HEK293 (cell line): ENCODE data around the gene SULT1C3.

Experiments used
- CTCF ChIA-PET: fragments of 350-600 bp; formaldehyde crosslinking; extraction: SDS; loops from one replicate; lab custom pipeline; 2021; ENCODE audit warnings: antibody characterized with exemption; lab: Yijun Ruan, JAX
- POLR2A ChIA-PET: fragments of 300-600 bp; formaldehyde crosslinking; extraction: SDS; loops from one replicate; lab custom pipeline; 2020; ENCODE audit warnings: antibody characterized with exemption, inconsistent platforms; lab: Yijun Ruan, JAX
- H3K27ac ChIP-seq: fragments of 200-500 bp; sonication (Bioruptor generic); 2 replicates; pipeline ENCODE4 v1.5.1; 2014; ENCODE audit warnings: low read depth, low read length, control low read depth, inconsistent platforms; ENCODE audit errors: extremely low read depth
- H3K36me3 ChIP-seq, 2 experiments: fragments of 200-500 bp in 1 of 2; sonication (Bioruptor generic) in 1 of 2; 1 replicate in 1 of 2; 2 replicates in 1 of 2; pipeline ENCODE4 v1.5.1; 2014 to 2017; ENCODE audit warnings: inconsistent platforms in 2 of 2, low read length in 2 of 2; ENCODE audit not compliant: control insufficient read depth in 2 of 2, insufficient read depth in 1 of 2
- H3K4me1 ChIP-seq: fragments of 200-500 bp; sonication (Bioruptor generic); 2 replicates; pipeline ENCODE4 v1.5.1; 2014; ENCODE audit warnings: mild to moderate bottlenecking, low read length, inconsistent platforms; ENCODE audit not compliant: control insufficient read depth, insufficient read depth
- H3K4me3 ChIP-seq: 2 replicates; pipeline ENCODE4 v1.5.1; 2011; ENCODE audit warnings: low read depth, mild to moderate bottlenecking, control low read depth, low read length, moderate library complexity
- H3K9me3 ChIP-seq: fragments of 200-500 bp; sonication (Bioruptor generic); 2 replicates; pipeline ENCODE4 v1.5.1; 2014; ENCODE audit warnings: low read depth, low read length, inconsistent platforms; ENCODE audit not compliant: control insufficient read depth, insufficient read depth
- GFI1B ChIP-seq: fragments of 450-650 bp; formaldehyde crosslinking; IDR thresholded peaks from 2 replicates; pipeline ENCODE4 v1.5.1; 2016; ENCODE audit warnings: missing biosample characterization, missing genetic modification characterization
- GLIS2 ChIP-seq: fragments of 450-650 bp; formaldehyde crosslinking; IDR thresholded peaks from 2 replicates; pipeline ENCODE4 v1.5.1; 2016; ENCODE audit warnings: missing biosample characterization, missing genetic modification characterization
- MZF1 ChIP-seq: fragments of 450-650 bp; formaldehyde crosslinking; IDR thresholded peaks from 2 replicates; pipeline ENCODE4 v1.5.1; 2017; ENCODE audit warnings: missing biosample characterization, missing genetic modification characterization, borderline replicate concordance
- OVOL3 ChIP-seq: fragments of 450-650 bp; formaldehyde crosslinking; IDR thresholded peaks from 2 replicates; pipeline ENCODE4 v1.5.1; 2016; ENCODE audit warnings: missing biosample characterization, missing genetic modification characterization
- PRDM1 ChIP-seq: fragments of 450-650 bp; formaldehyde crosslinking; IDR thresholded peaks from 2 replicates; pipeline ENCODE4; 2016; ENCODE audit warnings: missing biosample characterization, missing genetic modification characterization
- REST ChIP-seq: fragments of 450-650 bp; formaldehyde crosslinking; IDR thresholded peaks from 2 replicates; pipeline ENCODE4 v1.5.1; 2016; ENCODE audit warnings: missing biosample characterization, missing genetic modification characterization
- ZBTB7A ChIP-seq: fragments of 450-650 bp; formaldehyde crosslinking; IDR thresholded peaks from 2 replicates; pipeline ENCODE4 v1.5.1; 2016; ENCODE audit warnings: low read depth, missing biosample characterization, missing genetic modification characterization
- ZNF148 ChIP-seq: fragments of 450-650 bp; formaldehyde crosslinking; IDR thresholded peaks from 2 replicates; pipeline ENCODE4 v1.5.0; 2017; ENCODE audit warnings: missing biosample characterization, missing genetic modification characterization, borderline replicate concordance
- ZNF175 ChIP-seq: fragments of 450-650 bp; formaldehyde crosslinking; IDR thresholded peaks from 2 replicates; pipeline ENCODE4 v1.5.1; 2016; ENCODE audit warnings: missing biosample characterization, missing genetic modification characterization
- ZNF184 ChIP-seq: fragments of 450-650 bp; IDR thresholded peaks from 2 replicates; pipeline ENCODE4 v1.5.1; 2018; ENCODE audit warnings: missing biosample characterization, mild to moderate bottlenecking, missing genetic modification characterization
- ZNF202 ChIP-seq: fragments of 450-650 bp; formaldehyde crosslinking; IDR thresholded peaks from 2 replicates; pipeline ENCODE4 v1.5.1; 2016; ENCODE audit warnings: missing biosample characterization, missing genetic modification characterization, borderline replicate concordance
- ZNF214 ChIP-seq: fragments of 450-650 bp; formaldehyde crosslinking; IDR thresholded peaks from 2 replicates; pipeline ENCODE4 v1.5.1; 2017; ENCODE audit warnings: missing biosample characterization, mild to moderate bottlenecking, missing genetic modification characterization, borderline replicate concordance
- ZNF23 ChIP-seq: fragments of 450-650 bp; formaldehyde crosslinking; IDR thresholded peaks from 2 replicates; pipeline ENCODE4 v1.5.1; 2016; ENCODE audit warnings: missing biosample characterization, missing genetic modification characterization, borderline replicate concordance
- ZNF239 ChIP-seq: fragments of 450-650 bp; formaldehyde crosslinking; IDR thresholded peaks from 2 replicates; pipeline ENCODE4 v1.5.1; 2016; ENCODE audit warnings: missing biosample characterization, missing genetic modification characterization
- ZNF24 ChIP-seq: fragments of 450-650 bp; formaldehyde crosslinking; IDR thresholded peaks from 2 replicates; pipeline ENCODE4 v1.5.1; 2016; ENCODE audit warnings: missing biosample characterization, missing genetic modification characterization
- ZNF354C ChIP-seq: fragments of 450-650 bp; formaldehyde crosslinking; IDR thresholded peaks from 2 replicates; pipeline ENCODE4 v1.5.1; 2016; ENCODE audit warnings: missing biosample characterization, missing genetic modification characterization, low read depth, borderline replicate concordance
- ZNF473 ChIP-seq: fragments of 450-650 bp; formaldehyde crosslinking; IDR thresholded peaks from 2 replicates; pipeline ENCODE4 v1.5.1; 2017; ENCODE audit warnings: missing biosample characterization, missing genetic modification characterization
- ZNF513 ChIP-seq: fragments of 450-650 bp; IDR thresholded peaks from 2 replicates; pipeline ENCODE4 v1.5.1; 2018; ENCODE audit warnings: missing biosample characterization, missing genetic modification characterization
- ZNF549 ChIP-seq: fragments of 450-650 bp; IDR thresholded peaks from 2 replicates; pipeline ENCODE4 v1.5.1; 2018; ENCODE audit warnings: missing biosample characterization, missing genetic modification characterization, mild to moderate bottlenecking, inconsistent platforms, moderate library complexity
- ZNF623 ChIP-seq: fragments of 450-650 bp; formaldehyde crosslinking; IDR thresholded peaks from 2 replicates; pipeline ENCODE4 v1.5.1; 2016; ENCODE audit warnings: missing biosample characterization, missing genetic modification characterization
- ZSCAN5A ChIP-seq: fragments of 450-650 bp; formaldehyde crosslinking; IDR thresholded peaks from 2 replicates; pipeline ENCODE4 v1.5.1; 2016; ENCODE audit warnings: missing biosample characterization, missing genetic modification characterization

SULT1C3 gene

GRCh38 chr2:108253106-108253505 is 13.3 kb downstream of the SULT1C3 start:
- TF ChIP-seq ZNF24 (tag by site-specific recombination) = no peak
- TF ChIP-seq, all 188 proteins: peak for 0
- no peaks in the 10 kb centered on the region for H3K9me3 ChIP-seq
- no peak overlapping the region for H3K27ac ChIP-seq
- no peak overlapping the region for H3K4me3 ChIP-seq
- CTCF ChIA-PET = no interaction called here
- POLR2A ChIA-PET = no interaction called here
- H3K36me3 ChIP-seq = no peaks in the 10 kb centered on the region
- no peaks in the 10 kb centered on the region for H3K4me1 ChIP-seq

- no peaks in the 10 kb centered on the region for H3K36me3 ChIP-seq
- ChIA-PET CTCF (no interaction called here), POLR2A (no interaction called here)
- TF ChIP-seq ZNF473 (tag by site-specific recombination) (no peak), REST (tag by site-specific recombination) (no peak), ZNF23 (tag by site-specific recombination) (no peak), GLIS2 (no peak), MZF1 (tag by site-specific recombination) (no peak), GFI1B (no peak), ZNF184 (tag by site-specific recombination) (no peak), ZNF214 (tag by site-specific recombination) (no peak), ZNF202 (no peak), ZNF354C (tag by site-specific recombination) (no peak), ZNF148 (tag by site-specific recombination) (no peak), ZNF549 (tag by site-specific recombination) (no peak), ZNF239 (no peak), PRDM1 (tag by site-specific recombination) (no peak), ZBTB7A (tag by site-specific recombination) (no peak)
- H3K27ac ChIP-seq = no peak overlapping the region
- H3K4me1 ChIP-seq = no peaks in the 10 kb centered on the region
- H3K9me3 ChIP-seq = no peaks in the 10 kb centered on the region
- no peak overlapping the region for H3K4me3 ChIP-seq
Observed at GRCh38 chr2:108257757-108258331, 18.1 kb downstream of the SULT1C3 start.

GRCh38 chr2:108260773-108261172 is 21.0 kb downstream of the SULT1C3 start:
- POLR2A ChIA-PET = no interaction called here
- Histone ChIP-seq H3K27ac (no peak overlapping the region), H3K4me1 (no peaks in the 10 kb centered on the region), H3K4me3 (no peak overlapping the region), H3K36me3 (no peaks in the 10 kb centered on the region), H3K9me3 (no peaks in the 10 kb centered on the region)
- CTCF ChIA-PET = no interaction called here
- TF ChIP-seq ZNF513 (tag by site-specific recombination) (no peak), MZF1 (tag by site-specific recombination) (no peak), OVOL3 (tag by site-specific recombination) (no peak), ZNF623 (tag by site-specific recombination) (no peak), ZSCAN5A (tag by site-specific recombination) (no peak), ZNF175 (tag by site-specific recombination) (no peak), ZNF148 (tag by site-specific recombination) (no peak)
